HPDE6-E6E7 (cell line): ENCODE data around the gene MCOLN1.
"Not testable (repeated sequence)": the region's sequence is repeated elsewhere in the genome, so short reads cannot be mapped to it uniquely, and the experiment has no call there.

ENCODE experiments used
- DNase-seq: peaks from one replicate; pipeline ENCODE4 v3.0.0; 2011; ENCODE audit warnings: missing footprints; ENCODE audit errors: extremely low spot score

Gene MCOLN1

GRCh38 chr19:7524992-7525739, 2.7 kb downstream of the MCOLN1 start:
- DNase-seq: no peak

GRCh38 chr19:7526059-7526929, 3.9 kb downstream of the MCOLN1 start:
- no peak for DNase-seq

- no peak for DNase-seq
These were observed 5.2 kb downstream of the MCOLN1 start for GRCh38 chr19:7527516-7528191.

DNA sequence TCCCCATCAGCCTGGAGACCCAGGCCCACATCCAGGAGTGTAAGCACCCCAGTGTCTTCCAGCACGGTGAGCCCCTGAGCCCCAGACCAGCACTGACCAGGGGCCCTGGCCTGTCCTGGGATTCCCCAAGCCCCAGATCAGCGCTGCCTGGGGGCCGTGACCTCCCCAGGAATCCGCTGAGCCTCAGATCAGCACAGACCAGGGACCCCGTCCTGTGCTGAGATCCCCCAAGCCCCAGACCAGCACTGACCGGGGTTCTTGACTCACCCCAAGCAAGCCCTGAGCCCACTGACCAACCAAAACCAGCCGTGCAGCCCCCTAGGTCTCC, 5.7 kb downstream of the MCOLN1 start:
- DNase-seq: no peak

DNA sequence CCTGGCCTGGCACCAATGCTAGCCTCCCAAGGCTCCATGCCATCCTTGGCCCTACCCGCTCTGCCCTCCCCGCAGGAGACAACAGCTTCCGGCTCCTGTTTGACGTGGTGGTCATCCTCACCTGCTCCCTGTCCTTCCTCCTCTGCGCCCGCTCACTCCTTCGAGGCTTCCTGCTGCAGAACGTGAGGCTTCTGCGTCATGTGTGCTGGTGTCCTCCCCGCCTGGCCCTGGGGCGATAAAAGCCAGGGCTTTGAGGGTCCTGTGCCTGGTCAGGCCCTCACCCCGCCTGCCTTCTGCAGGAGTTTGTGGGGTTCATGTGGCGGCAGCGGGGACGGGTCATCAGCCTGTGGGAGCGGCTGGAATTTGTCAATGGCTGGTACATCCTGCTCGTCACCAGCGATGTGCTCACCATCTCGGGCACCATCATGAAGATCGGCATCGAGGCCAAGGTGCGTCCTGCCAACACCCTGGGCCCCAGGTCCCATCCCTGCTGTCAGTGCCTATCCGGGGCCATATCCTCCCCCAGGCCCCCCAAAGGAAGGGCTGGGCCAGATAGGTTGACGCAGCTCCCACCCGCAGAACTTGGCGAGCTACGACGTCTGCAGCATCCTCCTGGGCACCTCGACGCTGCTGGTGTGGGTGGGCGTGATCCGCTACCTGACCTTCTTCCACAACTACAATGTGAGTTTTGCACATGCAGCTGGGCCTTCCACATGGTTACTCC, 6.3 kb downstream of the MCOLN1 start:
- DNase-seq: no peak

DNA sequence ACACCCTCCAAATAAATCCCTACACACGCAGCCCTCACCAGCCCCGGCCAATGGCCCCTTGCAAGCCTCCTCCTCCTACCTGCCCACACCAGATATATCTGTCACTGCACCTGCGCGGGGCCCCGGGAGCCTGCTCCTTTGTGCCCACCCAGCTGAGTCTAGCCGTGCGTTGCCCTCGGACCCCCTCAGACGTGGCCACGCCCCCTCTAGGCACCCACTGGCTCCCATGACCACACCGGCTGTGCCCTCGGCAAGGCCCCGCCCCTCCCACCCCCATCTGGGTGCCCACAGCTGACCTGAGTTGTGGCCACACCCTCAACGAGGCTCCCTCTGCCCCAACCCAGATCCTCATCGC, 6.8 kb downstream of the MCOLN1 start:
- DNase-seq: no peak

- DNase-seq: no peak
These were observed 7.4 kb downstream of the MCOLN1 start for GRCh38 chr19:7529610-7530490.

DNA sequence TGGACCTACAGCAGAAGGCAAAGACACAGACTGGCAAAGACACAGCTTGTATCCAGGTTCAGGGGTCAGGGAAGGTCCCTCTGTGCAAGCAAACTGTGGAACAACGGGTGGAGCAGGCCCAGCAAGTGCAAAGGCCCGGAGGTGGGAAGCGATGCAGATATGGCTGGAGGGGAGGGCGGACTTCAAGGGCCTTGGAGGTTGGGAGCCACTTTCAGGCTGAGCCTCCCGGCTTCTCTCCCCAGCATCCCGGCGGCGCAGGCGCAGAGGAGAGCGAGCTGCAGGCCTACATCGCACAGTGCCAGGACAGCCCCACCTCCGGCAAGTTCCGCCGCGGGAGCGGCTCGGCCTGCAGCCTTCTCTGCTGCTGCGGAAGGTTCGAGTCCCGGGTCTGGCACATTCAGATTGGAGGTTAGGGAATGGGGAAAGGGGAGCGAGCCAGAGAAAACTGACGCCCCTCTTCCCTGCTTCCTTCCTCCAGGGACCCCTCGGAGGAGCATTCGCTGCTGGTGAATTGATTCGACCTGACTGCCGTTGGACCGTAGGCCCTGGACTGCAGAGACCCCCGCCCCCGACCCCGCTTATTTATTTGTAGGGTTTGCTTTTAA, 11.0 kb downstream of the MCOLN1 start:
- no peak for DNase-seq

DNA sequence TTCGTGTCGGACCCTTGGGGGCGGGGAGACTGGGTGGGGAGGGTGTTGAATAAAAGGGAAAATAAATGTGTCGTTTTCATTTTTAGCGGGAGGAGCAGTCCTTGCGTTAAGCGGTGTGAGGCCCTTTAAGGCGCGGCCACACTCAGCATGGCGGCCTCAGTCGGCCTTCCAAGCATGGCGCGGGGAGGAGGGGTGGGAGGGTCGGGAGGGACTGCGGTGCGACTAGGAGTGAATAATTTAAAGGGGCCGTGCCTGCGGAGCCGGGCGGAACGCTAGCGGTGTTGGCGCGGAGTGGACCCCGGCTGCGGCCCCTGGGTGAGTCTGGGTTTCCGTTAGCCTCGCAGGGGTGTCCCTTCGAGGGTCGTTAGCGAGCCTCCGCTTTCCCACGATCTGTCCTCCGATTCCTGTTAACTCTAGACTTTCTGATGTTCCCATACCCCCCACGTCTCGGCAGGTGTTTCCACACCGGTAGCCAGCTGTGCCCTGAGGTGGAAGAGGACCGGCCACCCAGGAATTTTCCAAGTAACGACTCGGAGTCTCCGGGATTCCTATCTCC, 11.6 kb downstream of the MCOLN1 start:
- DNase-seq: peak; percentile 87

GRCh38 chr19:7534531-7535046, 12.2 kb downstream of the MCOLN1 start:
- DNase-seq: peak; percentile 44

GRCh38 chr19:7535047-7535997, 12.9 kb downstream of the MCOLN1 start, which contains the start of gene PNPLA6:
TSS of gene PNPLA6 (plus strand) at chr19:7535717. CDS start at chr19:7535789, 72 bp downstream.
- peak; percentile 91 for DNase-seq

GRCh38 chr19:7535998-7536695, 13.7 kb downstream of the MCOLN1 start:
- DNase-seq: no peak

- not testable (repeated sequence) for DNase-seq
These were observed 16.6 kb downstream of the MCOLN1 start for GRCh38 chr19:7538990-7539389.

DNA sequence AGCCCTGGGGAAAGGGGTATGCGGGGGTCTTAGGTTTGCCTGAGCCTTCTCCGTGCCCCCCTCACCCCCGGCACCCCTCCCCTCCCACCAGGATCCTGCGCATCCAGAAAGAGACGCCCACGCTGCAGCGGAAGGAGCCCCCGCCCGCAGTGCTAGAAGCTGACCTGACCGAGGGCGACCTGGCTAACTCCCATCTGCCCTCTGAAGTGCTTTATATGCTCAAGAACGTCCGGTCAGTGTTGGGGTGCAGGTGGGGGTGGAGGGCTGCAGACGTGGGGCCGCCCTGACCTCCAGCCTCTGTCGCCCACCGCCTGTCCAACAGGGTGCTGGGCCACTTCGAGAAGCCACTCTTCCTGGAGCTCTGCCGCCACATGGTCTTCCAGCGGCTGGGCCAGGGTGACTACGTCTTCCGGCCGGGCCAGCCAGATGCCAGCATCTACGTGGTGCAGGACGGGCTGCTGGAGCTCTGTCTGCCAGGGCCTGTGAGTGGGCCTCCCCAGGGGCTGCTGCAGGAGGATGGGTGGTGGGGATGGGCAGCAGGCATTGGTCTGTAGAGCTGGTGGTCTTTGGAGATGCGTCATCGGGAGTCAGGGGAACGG, 17.5 kb downstream of the MCOLN1 start:
- DNase-seq: no peak

DNA sequence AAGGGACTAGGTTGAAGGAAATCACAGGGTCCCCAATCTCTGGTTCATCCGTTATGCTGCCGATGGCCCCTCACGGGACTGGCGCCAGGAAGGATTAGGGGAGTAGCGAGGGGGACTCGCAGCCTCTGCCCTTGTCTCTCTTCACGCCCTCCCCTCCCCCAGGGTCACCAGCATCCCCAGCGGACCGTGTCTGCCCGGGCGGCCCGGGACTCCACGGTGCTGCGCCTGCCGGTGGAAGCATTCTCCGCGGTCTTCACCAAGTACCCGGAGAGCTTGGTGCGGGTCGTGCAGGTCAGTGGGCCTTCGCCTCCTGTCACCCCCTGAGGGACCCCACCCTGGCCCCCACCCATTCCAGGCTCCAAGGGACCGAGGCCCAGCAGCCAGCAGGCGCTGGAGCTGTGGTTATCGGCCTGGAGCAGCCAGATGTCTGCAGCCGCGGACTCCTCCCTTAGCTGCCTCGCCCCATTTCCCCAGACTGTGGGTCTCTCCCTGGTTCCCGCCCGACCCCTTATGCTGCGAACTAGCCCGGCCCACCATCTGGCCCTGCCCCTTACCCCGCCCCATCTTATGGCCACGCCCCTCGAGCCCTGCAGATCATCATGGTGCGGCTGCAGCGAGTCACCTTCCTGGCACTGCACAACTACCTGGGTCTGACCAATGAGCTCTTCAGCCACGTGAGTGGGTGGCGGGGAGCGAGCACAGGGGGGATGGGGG, 18.5 kb downstream of the MCOLN1 start:
- DNase-seq: no peak

DNA sequence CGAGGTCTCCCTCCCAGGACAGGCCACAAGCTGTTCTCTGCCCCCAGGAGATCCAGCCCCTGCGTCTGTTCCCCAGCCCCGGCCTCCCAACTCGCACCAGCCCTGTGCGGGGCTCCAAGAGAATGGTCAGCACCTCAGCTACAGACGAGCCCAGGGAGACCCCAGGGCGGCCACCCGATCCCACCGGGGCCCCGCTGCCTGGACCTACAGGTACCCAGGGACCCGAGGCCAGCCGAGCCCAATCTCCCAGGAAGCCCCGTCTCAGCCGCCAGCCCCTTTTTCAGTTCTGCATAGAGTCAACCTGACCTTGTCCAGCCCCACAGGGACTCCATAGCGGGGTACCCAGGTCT, 19.0 kb downstream of the MCOLN1 start:
- DNase-seq: no peak

GRCh38 chr19:7541828-7542443, 19.5 kb downstream of the MCOLN1 start:
- no peak for DNase-seq
